HepG2 (cell line): Measurements from ENCODE around the gene DLX1. TPM values are rescaled to one million over a fixed set of nuclear protein-coding genes. Genes with fewer than 3 reads are reported as not detected.
A peak's percentile ranks its signal among the peaks of the same experiment; 100 is the strongest.

Experiments
- CHD4 ChIP-seq: fragments of 200-600 bp; sonication (generic); IDR thresholded peaks from 2 replicates; pipeline ENCODE4 v1.7.0; 2017; ENCODE audit warnings: mild to moderate bottlenecking, low read length, borderline replicate concordance
- EEA1 ChIP-seq: sonication (generic); formaldehyde crosslinking; IDR thresholded peaks from 2 replicates; pipeline ENCODE4 v1.5.1; 2020; ENCODE audit warnings: mild to moderate bottlenecking, missing genetic modification reagents, borderline replicate concordance
- ETV6 ChIP-seq: sonication (generic); formaldehyde crosslinking; conservative IDR thresholded peaks from 2 replicates; pipeline ENCODE4 v1.4.0; 2020; ENCODE audit warnings: missing genetic modification reagents
- IRX3 ChIP-seq: sonication (generic); formaldehyde crosslinking; IDR thresholded peaks from 2 replicates; pipeline ENCODE4 v1.8.1; 2023; ENCODE audit warnings: mild to moderate bottlenecking, low read depth, missing genetic modification reagents, borderline replicate concordance
- KAT7 ChIP-seq: IDR thresholded peaks from 2 replicates; pipeline ENCODE4 v1.6.1; 2018; ENCODE audit warnings: borderline replicate concordance, missing compliant biosample characterization
- KIAA2018 ChIP-seq: sonication (generic); formaldehyde crosslinking; IDR thresholded peaks from 2 replicates; pipeline ENCODE4 v1.5.0; 2020; ENCODE audit warnings: mild to moderate bottlenecking, missing genetic modification reagents, borderline replicate concordance
- RCOR2 ChIP-seq: IDR thresholded peaks from 2 replicates; pipeline ENCODE4 v1.6.1; 2016; ENCODE audit warnings: missing biosample characterization, missing genetic modification reagents
- RFXAP ChIP-seq: sonication (generic); formaldehyde crosslinking; IDR thresholded peaks from 2 replicates; pipeline ENCODE4 v1.4.0; 2020; ENCODE audit warnings: missing genetic modification reagents, borderline replicate concordance
- STAT6 ChIP-seq: sonication (generic); formaldehyde crosslinking; IDR thresholded peaks from 2 replicates; pipeline ENCODE4 v1.4.0; 2020; ENCODE audit warnings: missing genetic modification reagents, mild to moderate bottlenecking, borderline replicate concordance
- TEAD2 ChIP-seq: sonication (generic); formaldehyde crosslinking; IDR thresholded peaks from 2 replicates; pipeline ENCODE4 v1.9.0; 2021; ENCODE audit warnings: missing genetic modification reagents
- THAP11 ChIP-seq: IDR thresholded peaks from 2 replicates; pipeline ENCODE4 v1.6.1; 2016; ENCODE audit warnings: missing biosample characterization, missing genetic modification reagents
- TOE1 ChIP-seq: sonication (generic); formaldehyde crosslinking; IDR thresholded peaks from 2 replicates; pipeline ENCODE4 v1.4.0; 2020; ENCODE audit warnings: mild to moderate bottlenecking, missing genetic modification reagents
- ZBTB43 ChIP-seq: sonication (generic); formaldehyde crosslinking; conservative IDR thresholded peaks from 2 replicates; pipeline ENCODE4 v1.4.0; 2020; ENCODE audit warnings: missing genetic modification reagents
- ZNF253 ChIP-seq: sonication (generic); formaldehyde crosslinking; IDR thresholded peaks from 2 replicates; pipeline ENCODE4 v1.8.0; 2022; ENCODE audit warnings: mild to moderate bottlenecking, missing genetic modification reagents, borderline replicate concordance
- polyA plus RNA-seq, 8 experiments: library from polyadenylated mRNA; depleted of rRNA in 3 of 8; stranded (reverse) in 7 of 8; unstranded in 1 of 8; fragments of >200 nt; fragmentation: Illumina TruSeq in 4 of 8; extraction: Trizol in 4 of 8; gene quantifications; 2 replicates each; pipeline versions ENCODE4 v1.2.1 to v1.2.3, GENCODE V29; 2011 to 2016; ENCODE audit warnings: low read depth in 4 of 8, missing spikeins in 1 of 8, mixed read lengths in 1 of 8; ENCODE audit not compliant: insufficient read depth in 1 of 8
- total RNA-seq, 5 experiments: library from RNA; depleted of rRNA; stranded (reverse); fragments of >200 nt; fragmentation: Illumina TruSeq; extraction: Trizol; gene quantifications; 2 replicates each; pipeline ENCODE4 v1.2.3, GENCODE V29; 2016; ENCODE audit warnings: low read depth in 1 of 5

DLX1 gene
- total and polyA plus RNA-seq, 2 of the 13 experiments (the other 11 are each of a cell fraction or from before 2014, with no cell fraction given) = 0.18 to 0.86 TPM

GRCh38 chr2:172084645-172085459 is 455 bp upstream of the DLX1 start (continued):
- peak; percentile 50; the same call in 1 of the 2 replicates for TF ChIP-seq KIAA2018 (CRISPR knock-in tag)
- no peak for TF ChIP-seq TOE1 (CRISPR knock-in tag)
- TF ChIP-seq TEAD2 = no peak
- peak; percentile 42 for TF ChIP-seq ZBTB43 (CRISPR knock-in tag)
- no peak for TF ChIP-seq ZNF253 (CRISPR knock-in tag)
- 0 out of 2 replicates have a peak, but pooled peaks have one; percentile 45 for TF ChIP-seq RFXAP (CRISPR knock-in tag)
- TF ChIP-seq EEA1 (CRISPR knock-in tag) = peak; percentile 68; the same call in 1 of the 2 replicates
- TF ChIP-seq STAT6 (CRISPR knock-in tag) = 0 out of 2 replicates have a peak, but pooled peaks have one; percentile 33
- TF ChIP-seq THAP11 (CRISPR knock-in tag) = no peak
- no peak for TF ChIP-seq KAT7 (CRISPR knock-in tag)
- TF ChIP-seq RCOR2 = peak; percentile 25; the same call in 1 of the 2 replicates
- no peak for TF ChIP-seq IRX3 (CRISPR knock-in tag)
- TF ChIP-seq CHD4 = no peak
- peak; percentile 56; the same call in 1 of the 2 replicates for TF ChIP-seq ETV6 (CRISPR knock-in tag)
